Measurements from ENCODE around the gene CREG1. TPM values are rescaled to one million over a fixed set of nuclear protein-coding genes. Genes with fewer than 3 reads are reported as not detected.

Gene CREG1
- total RNA-seq, 1 experiment from 2014 or later: 46.2 TPM

GRCh38 chr1:167501515-167502191, 51.9 kb downstream of the CREG1 start:
- H3K27ac ChIP-seq: no peak overlapping the region
- no peaks in the 10 kb centered on the region for H3K4me1 ChIP-seq (replicated peaks)
- H3K9me3 ChIP-seq (replicated peaks): no peaks in the 10 kb centered on the region; the same call in 1 of the 2 replicates
- H3K36me3 ChIP-seq: no peaks in the 10 kb centered on the region
- no peak for DNase-seq (ENCODE audit: low read depth in 1 of 2, low spot score in 2 of 2)
- H3K27me3 ChIP-seq (replicated peaks): peaks cover 36% of the 10 kb centered on the region
- H3K4me3 ChIP-seq: no peak overlapping the region

- peaks cover 46% of the 10 kb centered on the region for H3K27me3 ChIP-seq (replicated peaks)
- no peaks in the 10 kb centered on the region for H3K36me3 ChIP-seq
- H3K4me1 ChIP-seq (replicated peaks): no peaks in the 10 kb centered on the region
- DNase-seq (ENCODE audit: low read depth in 1 of 2, low spot score in 2 of 2): no peak
- no peak overlapping the region for H3K27ac ChIP-seq
- no peak overlapping the region for H3K4me3 ChIP-seq
- no peaks in the 10 kb centered on the region; the same call in 1 of the 2 replicates for H3K9me3 ChIP-seq (replicated peaks)
Measured at GRCh38 chr1:167500283-167500860, 53.2 kb downstream of the CREG1 start.

- Histone ChIP-seq H3K36me3 (no peaks in the 10 kb centered on the region), H3K4me3 (no peak overlapping the region), H3K27ac (no peak overlapping the region), H3K9me3 (replicated peaks) (no peaks in the 10 kb centered on the region; the same call in 1 of the 2 replicates), H3K27me3 (replicated peaks) (peaks cover 42% of the 10 kb centered on the region), H3K4me1 (replicated peaks) (no peaks in the 10 kb centered on the region)
- no peak for DNase-seq (ENCODE audit: low read depth in 1 of 2, low spot score in 2 of 2)
Measured at GRCh38 chr1:167499664-167500101, 53.9 kb downstream of the CREG1 start.

- H3K9me3 ChIP-seq (replicated peaks): no peaks in the 10 kb centered on the region; the same call in 1 of the 2 replicates
- H3K4me3 ChIP-seq: no peak overlapping the region
- no peak overlapping the region for H3K27ac ChIP-seq
- peaks cover 42% of the 10 kb centered on the region for H3K27me3 ChIP-seq (replicated peaks)
- no peaks in the 10 kb centered on the region for H3K36me3 ChIP-seq
- no peak for DNase-seq (ENCODE audit: low read depth in 1 of 2, low spot score in 2 of 2)
- no peaks in the 10 kb centered on the region for H3K4me1 ChIP-seq (replicated peaks)
Measured at GRCh38 chr1:167499106-167499505, 54.5 kb downstream of the CREG1 start.

DNA sequence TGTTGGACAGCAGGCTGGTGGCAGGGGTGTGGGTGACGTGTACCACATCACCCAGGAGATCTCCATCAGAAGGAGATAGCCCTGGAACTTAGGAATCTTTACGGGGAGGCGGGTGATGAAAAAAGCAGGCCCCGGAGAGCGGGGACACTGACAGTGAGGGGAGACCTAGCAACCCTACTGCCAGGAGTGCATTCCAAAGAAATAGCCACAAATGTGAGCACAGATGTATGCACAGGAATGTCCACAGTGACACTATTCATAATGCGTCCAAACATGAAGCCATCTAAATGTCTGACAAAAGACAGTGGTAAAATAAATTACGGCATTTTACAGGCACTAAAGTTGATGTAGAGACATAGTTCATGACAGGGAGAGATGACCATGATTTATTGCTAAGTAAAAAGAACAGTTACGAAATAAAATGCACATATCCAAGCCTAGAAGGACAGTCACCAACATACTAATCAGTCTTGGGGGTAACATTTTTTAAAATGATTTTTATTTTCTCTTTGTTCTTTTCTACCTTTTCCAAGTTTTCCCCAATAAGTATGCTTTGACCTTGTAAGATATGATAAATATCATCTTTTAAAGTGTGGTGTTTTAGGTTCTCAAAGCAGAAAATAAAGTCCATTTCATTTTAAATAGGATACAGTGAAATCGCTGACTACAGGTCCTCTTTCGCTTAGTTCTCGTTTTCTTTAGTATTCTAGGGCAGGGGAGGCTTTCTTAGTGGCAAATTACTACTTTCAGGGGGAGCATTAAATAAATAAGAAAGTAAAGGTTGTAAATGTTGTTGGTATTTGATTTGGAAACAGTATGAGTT, 56.6 kb downstream of the CREG1 start:
- no peak for DNase-seq (ENCODE audit: low read depth in 1 of 2, low spot score in 2 of 2)
- Histone ChIP-seq H3K36me3 (no peaks in the 10 kb centered on the region), H3K27ac (no peak overlapping the region)

DNA sequence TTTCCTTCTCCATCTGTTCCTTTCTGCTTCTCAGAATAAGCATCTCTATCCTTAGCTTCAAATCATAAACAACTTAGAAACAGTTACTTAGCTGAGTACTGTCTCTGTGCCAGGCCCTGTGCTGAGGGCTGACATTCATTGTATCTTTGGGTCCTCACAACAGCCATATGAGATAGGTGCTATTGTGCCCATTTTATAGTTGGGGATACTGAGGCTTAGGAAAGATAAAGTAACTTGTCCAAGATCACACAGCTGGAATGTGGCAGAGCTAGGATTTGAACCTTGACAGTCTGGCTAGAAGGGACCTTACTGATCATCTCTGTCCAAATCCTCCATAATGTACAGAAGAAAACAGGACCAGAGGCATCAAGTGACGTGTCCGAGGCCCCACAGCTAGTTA, 60.2 kb downstream of the CREG1 start:
- no peak overlapping the region for H3K27ac ChIP-seq
- H3K36me3 ChIP-seq: no peaks in the 10 kb centered on the region
- peaks cover 19% of the 10 kb centered on the region for H3K27me3 ChIP-seq (replicated peaks)
- no peaks in the 10 kb centered on the region for H3K4me1 ChIP-seq (replicated peaks)
- no peak overlapping the region for H3K4me3 ChIP-seq
- no peak for DNase-seq (ENCODE audit: low read depth in 1 of 2, low spot score in 2 of 2)
- H3K9me3 ChIP-seq (replicated peaks): no peaks in the 10 kb centered on the region

More for the DNA sequence above, 56.6 kb downstream of the CREG1 start:
- no peaks in the 10 kb centered on the region; the same call in 1 of the 2 replicates for H3K9me3 ChIP-seq (replicated peaks)
- H3K4me1 ChIP-seq (replicated peaks): no peaks in the 10 kb centered on the region
- no peak overlapping the region for H3K4me3 ChIP-seq
- H3K27me3 ChIP-seq (replicated peaks): peaks cover 35% of the 10 kb centered on the region

- peaks cover 15% of the 10 kb centered on the region for H3K27me3 ChIP-seq (replicated peaks)
- H3K9me3 ChIP-seq (replicated peaks): no peaks in the 10 kb centered on the region
- H3K4me3 ChIP-seq: no peak overlapping the region
- no peaks in the 10 kb centered on the region for H3K36me3 ChIP-seq
- no peak overlapping the region for H3K27ac ChIP-seq
- no peaks in the 10 kb centered on the region for H3K4me1 ChIP-seq (replicated peaks)
- DNase-seq (ENCODE audit: low read depth in 1 of 2, low spot score in 2 of 2): no peak
Measured at GRCh38 chr1:167492481-167492910, 61.1 kb downstream of the CREG1 start.

GRCh38 chr1:167491586-167492461, 61.7 kb downstream of the CREG1 start:
- no peak for DNase-seq (ENCODE audit: low read depth in 1 of 2, low spot score in 2 of 2)
- Histone ChIP-seq H3K4me3 (no peak overlapping the region), H3K27me3 (replicated peaks) (peaks cover 10% of the 10 kb centered on the region; the same call in 1 of the 2 replicates)

More at GRCh38 chr1:167491586-167492461, 61.7 kb downstream of the CREG1 start:
- Histone ChIP-seq H3K27ac (no peak overlapping the region), H3K9me3 (replicated peaks) (no peaks in the 10 kb centered on the region), H3K4me1 (replicated peaks) (no peaks in the 10 kb centered on the region), H3K36me3 (no peaks in the 10 kb centered on the region)

Other genes starting within 250 kb of the CREG1 start
- not detected in 2 replicates for gene CD247, start 35.2 kb downstream of the CREG1 start, total RNA-seq (2014; rRNA removed; shearing (Covaris generic))
- gene RCSD1, start 76.5 kb upstream of the CREG1 start, total RNA-seq (2014; rRNA removed; shearing (Covaris generic)): 1.3 and 2.3 TPM in 2 replicates
- 74.1 and 78.5 TPM in 2 replicates for gene MPZL1, start 168.2 kb upstream of the CREG1 start, total RNA-seq (2014; rRNA removed; shearing (Covaris generic))